Astrocyte (in vitro differentiated cells and primary cell): Measurements from ENCODE around the gene ROM1. TPM values are rescaled to one million over a fixed set of nuclear protein-coding genes. Genes with fewer than 3 reads are reported as not detected.

Source experiments
- DNase-seq: peaks from one replicate; pipeline ENCODE4 v3.0.0-alpha.2; 2010; ENCODE audit warnings: low read depth
- FAIRE-seq: peaks from 2 replicates; lab custom pipeline; 2011; peaks lifted over from hg19 to GRCh38; lab: Jason Lieb, UNC
- H2AFZ ChIP-seq: 2 replicates; pipeline ENCODE4 v1.6.0; 2012; ENCODE audit warnings: low read depth, low read length, inconsistent platforms
- H3K27ac ChIP-seq: 2 replicates; pipeline ENCODE4 v1.5.1; 2011; ENCODE audit warnings: low read depth, low read length, inconsistent platforms
- H3K27me3 ChIP-seq: 2 replicates; pipeline ENCODE4 v1.6.0; 2011; ENCODE audit warnings: low read length, inconsistent platforms; ENCODE audit not compliant: insufficient read depth
- H3K36me3 ChIP-seq: 2 replicates; pipeline ENCODE4 v1.5.1; 2011; ENCODE audit warnings: low read length, inconsistent platforms; ENCODE audit not compliant: insufficient read depth
- H3K4me1 ChIP-seq: 2 replicates; pipeline ENCODE4 v1.5.1; 2011; ENCODE audit warnings: low read length, inconsistent platforms; ENCODE audit not compliant: insufficient read depth
- H3K4me2 ChIP-seq: 2 replicates; pipeline ENCODE4 v1.6.0; 2012; ENCODE audit warnings: low read length, inconsistent platforms
- H3K4me3 ChIP-seq: 2 replicates; pipeline ENCODE4 v1.5.1; 2011; ENCODE audit warnings: low read depth, mild to moderate bottlenecking, low read length, inconsistent platforms; ENCODE audit not compliant: insufficient read depth
- H3K79me2 ChIP-seq: 2 replicates; pipeline ENCODE4 v1.6.0; 2012; ENCODE audit warnings: mild to moderate bottlenecking, low read length, inconsistent platforms; ENCODE audit not compliant: insufficient read depth
- H3K9ac ChIP-seq: 2 replicates; pipeline ENCODE4 v1.6.0; 2012; ENCODE audit warnings: mild to moderate bottlenecking, low read length, inconsistent platforms
- H3K9me3 ChIP-seq: 2 replicates; pipeline ENCODE4 v1.5.1; 2012; ENCODE audit warnings: low read depth, mild to moderate bottlenecking, low read length, inconsistent platforms; ENCODE audit not compliant: insufficient read depth
- H4K20me1 ChIP-seq: 2 replicates; pipeline ENCODE4 v1.6.0; 2012; ENCODE audit warnings: low read length, inconsistent platforms; ENCODE audit not compliant: insufficient read depth
- H3K27ac Mint-ChIP-seq: one replicate; pipeline ENCODE4 v1.8.0; 2021; ENCODE audit warnings: mild to moderate bottlenecking, mixed read lengths; ENCODE audit not compliant: unreplicated experiment
- H3K27me3 Mint-ChIP-seq: one replicate; pipeline ENCODE4 v1.8.0; 2021; ENCODE audit warnings: low read depth, mixed read lengths; ENCODE audit not compliant: unreplicated experiment
- H3K36me3 Mint-ChIP-seq: one replicate; pipeline ENCODE4 v1.8.0; 2021; ENCODE audit warnings: low read depth, mixed read lengths; ENCODE audit not compliant: unreplicated experiment
- H3K4me1 Mint-ChIP-seq: one replicate; pipeline ENCODE4 v1.8.0; 2021; ENCODE audit warnings: low read depth, mixed read lengths; ENCODE audit not compliant: unreplicated experiment
- H3K4me3 Mint-ChIP-seq: one replicate; pipeline ENCODE4 v1.8.0; 2021; ENCODE audit warnings: mild to moderate bottlenecking, moderate library complexity, mixed read lengths; ENCODE audit not compliant: unreplicated experiment
- H3K9me3 Mint-ChIP-seq: one replicate; pipeline ENCODE4 v1.8.0; 2021; ENCODE audit warnings: mild to moderate bottlenecking, mixed read lengths; ENCODE audit not compliant: unreplicated experiment
- EZH2 ChIP-seq: IDR thresholded peaks from 2 replicates; pipeline ENCODE4 v1.6.1; 2012; ENCODE audit warnings: mild to moderate bottlenecking, low read length, inconsistent platforms; ENCODE audit not compliant: insufficient read depth
- total RNA-seq: library from RNA; stranded (reverse); gene quantifications from 2 replicates; pipeline ENCODE4 v1.2.1, GENCODE V29; 2021
- TF ChIP-seq, protein P1 (sequence below): IDR thresholded peaks from 2 replicates; pipeline ENCODE4 v1.5.1; 2011; ENCODE audit warnings: low read depth, mild to moderate bottlenecking, inconsistent platforms, low read length, moderate library complexity; ENCODE audit not compliant: insufficient read depth

ROM1 gene
- total RNA-seq, 1 donor from 2014 or later: 1.3 TPM

DNA sequence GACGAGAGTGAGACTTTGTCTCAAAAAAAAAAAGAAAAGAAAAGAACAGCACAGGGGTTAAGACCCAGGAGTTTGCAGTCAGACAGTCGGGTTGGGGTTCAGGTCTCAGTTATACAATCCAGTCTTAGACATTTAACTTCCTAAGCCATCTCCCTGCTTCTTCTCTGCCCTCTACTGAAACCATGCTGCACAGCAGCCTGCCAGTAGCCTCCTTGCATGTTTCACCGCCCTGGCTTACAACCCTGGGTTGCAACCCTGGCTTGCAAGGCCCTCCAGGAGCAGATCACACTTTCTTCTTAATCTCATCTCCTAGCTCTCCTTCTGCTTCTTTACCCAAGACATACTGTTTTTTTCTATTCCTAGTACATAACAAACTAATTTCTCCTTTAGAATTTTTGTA, 14.7 kb downstream of the ROM1 start:
- no peaks in the 10 kb centered on the region for H3K9me3 ChIP-seq
- H3K27me3 ChIP-seq: no peaks in the 10 kb centered on the region
- DNase-seq (no peak), FAIRE-seq (no peak)
- no peak overlapping the region for H3K4me3 Mint-ChIP-seq
- peaks cover 27% of the 10 kb centered on the region for H3K36me3 Mint-ChIP-seq
- H2AFZ ChIP-seq: no peak overlapping the region
- H4K20me1 ChIP-seq: peaks cover 15% of the 10 kb centered on the region
- H3K4me3 ChIP-seq: no peak overlapping the region
- no peak overlapping the region for H3K27ac Mint-ChIP-seq
- H3K79me2 ChIP-seq: no peaks in the 10 kb centered on the region
- H3K27ac ChIP-seq: no peak overlapping the region
- H3K9ac ChIP-seq: no peak overlapping the region
- peaks cover 62% of the 10 kb centered on the region for H3K36me3 ChIP-seq
- no peak overlapping the region for H3K4me2 ChIP-seq
- H3K9me3 Mint-ChIP-seq: no peaks in the 10 kb centered on the region
- no peaks in the 10 kb centered on the region for H3K27me3 Mint-ChIP-seq
- TF ChIP-seq EZH2: no peak
- TF ChIP-seq, protein P1, sequence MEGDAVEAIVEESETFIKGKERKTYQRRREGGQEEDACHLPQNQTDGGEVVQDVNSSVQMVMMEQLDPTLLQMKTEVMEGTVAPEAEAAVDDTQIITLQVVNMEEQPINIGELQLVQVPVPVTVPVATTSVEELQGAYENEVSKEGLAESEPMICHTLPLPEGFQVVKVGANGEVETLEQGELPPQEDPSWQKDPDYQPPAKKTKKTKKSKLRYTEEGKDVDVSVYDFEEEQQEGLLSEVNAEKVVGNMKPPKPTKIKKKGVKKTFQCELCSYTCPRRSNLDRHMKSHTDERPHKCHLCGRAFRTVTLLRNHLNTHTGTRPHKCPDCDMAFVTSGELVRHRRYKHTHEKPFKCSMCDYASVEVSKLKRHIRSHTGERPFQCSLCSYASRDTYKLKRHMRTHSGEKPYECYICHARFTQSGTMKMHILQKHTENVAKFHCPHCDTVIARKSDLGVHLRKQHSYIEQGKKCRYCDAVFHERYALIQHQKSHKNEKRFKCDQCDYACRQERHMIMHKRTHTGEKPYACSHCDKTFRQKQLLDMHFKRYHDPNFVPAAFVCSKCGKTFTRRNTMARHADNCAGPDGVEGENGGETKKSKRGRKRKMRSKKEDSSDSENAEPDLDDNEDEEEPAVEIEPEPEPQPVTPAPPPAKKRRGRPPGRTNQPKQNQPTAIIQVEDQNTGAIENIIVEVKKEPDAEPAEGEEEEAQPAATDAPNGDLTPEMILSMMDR: no peak
- no peaks in the 10 kb centered on the region for H3K4me1 ChIP-seq
- H3K4me1 Mint-ChIP-seq: no peaks in the 10 kb centered on the region

DNA sequence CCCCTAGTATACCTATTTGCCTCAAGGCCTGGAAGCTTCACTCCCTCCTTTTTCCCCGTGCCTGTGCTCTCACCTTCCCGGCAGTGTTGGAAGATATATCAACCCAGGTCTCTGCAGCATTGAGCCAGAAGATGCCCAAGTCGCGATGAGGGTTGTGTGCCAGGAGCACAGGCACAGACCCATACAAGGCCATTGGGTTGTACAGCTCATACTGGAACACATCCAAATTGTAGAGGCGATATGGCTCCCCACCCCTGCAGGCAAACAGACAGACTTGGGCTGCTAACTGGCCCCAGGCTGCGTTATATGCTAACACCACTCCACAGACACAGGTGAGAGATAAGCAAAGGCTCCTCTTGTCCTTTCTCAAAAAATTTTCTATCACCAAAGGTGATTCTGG, 19.4 kb downstream of the ROM1 start:
- Histone ChIP-seq H3K4me3 (no peak overlapping the region), H3K27ac (no peak overlapping the region), H3K36me3 (peaks cover 65% of the 10 kb centered on the region), H3K9ac (no peak overlapping the region), H3K27me3 (no peaks in the 10 kb centered on the region), H3K9me3 (no peaks in the 10 kb centered on the region), H3K79me2 (peaks cover 9% of the 10 kb centered on the region), H3K4me1 (no peaks in the 10 kb centered on the region), H4K20me1 (peaks cover 28% of the 10 kb centered on the region), H2AFZ (no peak overlapping the region), H3K4me2 (no peak overlapping the region)
- no peaks in the 10 kb centered on the region for H3K27me3 Mint-ChIP-seq
- H3K4me1 Mint-ChIP-seq: no peaks in the 10 kb centered on the region
- peaks cover 31% of the 10 kb centered on the region for H3K36me3 Mint-ChIP-seq
- DNase-seq (no peak), FAIRE-seq (no peak)
- no peak for TF ChIP-seq EZH2
- TF ChIP-seq, protein P1: no peak
- no peaks in the 10 kb centered on the region for H3K9me3 Mint-ChIP-seq
- no peak overlapping the region for H3K27ac Mint-ChIP-seq
- H3K4me3 Mint-ChIP-seq: no peak overlapping the region

DNA sequence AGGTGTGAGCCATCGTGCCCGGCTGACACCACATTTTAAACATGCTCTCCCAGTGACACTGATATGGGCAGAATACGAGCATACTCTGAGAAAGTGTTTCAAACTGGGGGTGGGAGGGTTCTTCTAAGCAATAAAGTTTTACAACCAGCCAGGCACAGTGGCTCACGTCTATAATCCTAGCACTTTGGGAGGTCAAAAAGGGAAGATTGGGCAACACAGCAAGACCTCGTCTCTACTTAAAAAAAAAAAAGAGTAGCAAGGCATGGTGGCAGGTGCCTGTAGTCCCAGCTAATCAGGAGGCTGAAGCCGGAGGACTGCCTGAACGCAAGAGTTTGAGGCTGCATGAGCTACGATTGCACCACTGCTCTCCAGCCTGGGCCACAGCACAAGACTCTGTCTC, 31.2 kb downstream of the ROM1 start:
- Mint-ChIP-seq H3K4me3 (no peak overlapping the region), H3K27ac (peak overlapping the region; percentile 26), H3K4me1 (peaks cover 5% of the 10 kb centered on the region), H3K36me3 (peaks cover 7% of the 10 kb centered on the region), H3K27me3 (no peaks in the 10 kb centered on the region), H3K9me3 (no peaks in the 10 kb centered on the region)
- Histone ChIP-seq H3K4me2 (no peak overlapping the region), H3K79me2 (peaks cover 77% of the 10 kb centered on the region), H3K4me3 (no peak overlapping the region), H3K4me1 (peaks cover 3% of the 10 kb centered on the region), H3K9me3 (no peaks in the 10 kb centered on the region), H4K20me1 (peaks cover 35% of the 10 kb centered on the region), H2AFZ (no peak overlapping the region), H3K27me3 (no peaks in the 10 kb centered on the region), H3K27ac (no peak overlapping the region), H3K9ac (no peak overlapping the region), H3K36me3 (peaks cover 20% of the 10 kb centered on the region)
- DNase-seq (no peak), FAIRE-seq (no peak)
- TF ChIP-seq EZH2: no peak
- TF ChIP-seq, protein P1: no peak
